ENCODE results near the gene ALDH2.
A peak's percentile ranks its signal among the peaks of the same experiment; 100 is the strongest.

ALDH2 gene

GRCh38 chr12:111781085-111781658 lies 14.4 kb downstream of the ALDH2 start:
- DNase-seq (ENCODE audit: low read depth), result no peak
- no peak for TF ChIP-seq CTCF (conservative IDR thresholded peaks at IDR 0.05; ENCODE audit: low read length)
- H3K4me3 ChIP-seq (ENCODE audit: low read length), result no peak overlapping the region

- no peak overlapping the region for H3K4me3 ChIP-seq (ENCODE audit: low read length)
- no peak for DNase-seq (ENCODE audit: low read depth)
- TF ChIP-seq CTCF (conservative IDR thresholded peaks at IDR 0.05; ENCODE audit: low read length), result no peak
These were observed 16.3 kb downstream of the ALDH2 start for GRCh38 chr12:111783046-111783445.

GRCh38 chr12:111784953-111785352 lies 18.2 kb downstream of the ALDH2 start:
- TF ChIP-seq CTCF (conservative IDR thresholded peaks at IDR 0.05; ENCODE audit: low read length), result no peak
- no peak for DNase-seq (ENCODE audit: low read depth)
- H3K4me3 ChIP-seq (ENCODE audit: low read length), result no peak overlapping the region

- TF ChIP-seq CTCF (conservative IDR thresholded peaks at IDR 0.05; ENCODE audit: low read length), result no peak
- peak; percentile 26 for DNase-seq (ENCODE audit: low read depth)
- H3K4me3 ChIP-seq (ENCODE audit: low read length), result no peak overlapping the region
These were observed 18.9 kb downstream of the ALDH2 start for GRCh38 chr12:111785651-111786050.

- peak; percentile 84 for DNase-seq (ENCODE audit: low read depth)
- TF ChIP-seq CTCF (conservative IDR thresholded peaks at IDR 0.05; ENCODE audit: low read length), result peak; percentile 43
- no peak overlapping the region for H3K4me3 ChIP-seq (ENCODE audit: low read length)
These were observed 21.5 kb downstream of the ALDH2 start for GRCh38 chr12:111788178-111788654.

- no peak for DNase-seq (ENCODE audit: low read depth)
- no peak for TF ChIP-seq CTCF (conservative IDR thresholded peaks at IDR 0.05; ENCODE audit: low read length)
- H3K4me3 ChIP-seq (ENCODE audit: low read length), result no peak overlapping the region
These were observed 23.0 kb downstream of the ALDH2 start for GRCh38 chr12:111789779-111790178.

GRCh38 chr12:111791507-111791906 lies 24.8 kb downstream of the ALDH2 start:
- no peak for TF ChIP-seq CTCF (conservative IDR thresholded peaks at IDR 0.05; ENCODE audit: low read length)
- DNase-seq (ENCODE audit: low read depth), result no peak
- no peak overlapping the region for H3K4me3 ChIP-seq (ENCODE audit: low read length)
